ENCODE data around the gene HDGFL3.

Gene HDGFL3

DNA sequence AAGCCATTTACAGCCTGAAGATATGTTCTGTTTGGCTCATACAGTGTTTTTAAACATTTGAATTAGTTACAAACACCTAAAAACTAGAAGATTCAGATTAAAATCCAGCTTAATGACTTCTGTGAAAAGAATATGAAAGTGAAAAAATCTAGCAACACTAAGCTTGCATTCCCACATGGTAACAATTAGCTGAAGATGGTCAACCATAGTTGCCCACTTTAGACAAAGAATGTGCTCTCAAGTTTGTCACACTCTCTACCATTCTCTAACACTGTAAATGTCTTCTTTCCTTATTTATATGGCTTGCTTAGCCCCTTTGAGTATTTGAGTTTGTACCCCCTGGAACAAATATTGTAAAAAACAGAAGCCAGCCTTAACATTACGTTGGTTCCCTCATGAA is 32.7 kb downstream of the HDGFL3 start:
- Histone ChIP-seq H3K36me3 (ENCODE audit: control insufficient read depth in 2 of 2, insufficient read depth in 1 of 2, low read length in 2 of 2) (no peaks in the 10 kb centered on the region; a peak in 1 of 3 replicates), H3K27ac (ENCODE audit: extremely low read depth, low read depth, low read length) (no peak overlapping the region), H3K4me3 (ENCODE audit: low read depth, low read length) (no peak overlapping the region), H3K4me1 (ENCODE audit: control insufficient read depth, insufficient read depth, low read length) (no peaks in the 10 kb centered on the region; the same call in 1 of the 2 replicates), H3K9me3 (ENCODE audit: control insufficient read depth, insufficient read depth, low read depth, low read length) (no peaks in the 10 kb centered on the region)
- ChIA-PET POLR2A (no interaction called here), CTCF (interaction anchor here (0.7 kb wide), 1 partner anchor 124 kb away, joined by 3 read pairs; no protein-coding TSS in a partner anchor)
- TF ChIP-seq ZNF157 (tag by site-specific recombination; IDR thresholded peaks at IDR 0.05), result no peak
- TF ChIP-seq, protein P1, sequence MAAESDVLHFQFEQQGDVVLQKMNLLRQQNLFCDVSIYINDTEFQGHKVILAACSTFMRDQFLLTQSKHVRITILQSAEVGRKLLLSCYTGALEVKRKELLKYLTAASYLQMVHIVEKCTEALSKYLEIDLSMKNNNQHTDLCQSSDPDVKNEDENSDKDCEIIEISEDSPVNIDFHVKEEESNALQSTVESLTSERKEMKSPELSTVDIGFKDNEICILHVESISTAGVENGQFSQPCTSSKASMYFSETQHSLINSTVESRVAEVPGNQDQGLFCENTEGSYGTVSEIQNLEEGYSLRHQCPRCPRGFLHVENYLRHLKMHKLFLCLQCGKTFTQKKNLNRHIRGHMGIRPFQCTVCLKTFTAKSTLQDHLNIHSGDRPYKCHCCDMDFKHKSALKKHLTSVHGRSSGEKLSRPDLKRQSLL (tag by site-specific recombination; IDR thresholded peaks at IDR 0.05), result no peak
- TF ChIP-seq MYNN (tag by site-specific recombination; IDR thresholded peaks at IDR 0.05; ENCODE audit: borderline replicate concordance), result no peak
- TF ChIP-seq, protein P2, sequence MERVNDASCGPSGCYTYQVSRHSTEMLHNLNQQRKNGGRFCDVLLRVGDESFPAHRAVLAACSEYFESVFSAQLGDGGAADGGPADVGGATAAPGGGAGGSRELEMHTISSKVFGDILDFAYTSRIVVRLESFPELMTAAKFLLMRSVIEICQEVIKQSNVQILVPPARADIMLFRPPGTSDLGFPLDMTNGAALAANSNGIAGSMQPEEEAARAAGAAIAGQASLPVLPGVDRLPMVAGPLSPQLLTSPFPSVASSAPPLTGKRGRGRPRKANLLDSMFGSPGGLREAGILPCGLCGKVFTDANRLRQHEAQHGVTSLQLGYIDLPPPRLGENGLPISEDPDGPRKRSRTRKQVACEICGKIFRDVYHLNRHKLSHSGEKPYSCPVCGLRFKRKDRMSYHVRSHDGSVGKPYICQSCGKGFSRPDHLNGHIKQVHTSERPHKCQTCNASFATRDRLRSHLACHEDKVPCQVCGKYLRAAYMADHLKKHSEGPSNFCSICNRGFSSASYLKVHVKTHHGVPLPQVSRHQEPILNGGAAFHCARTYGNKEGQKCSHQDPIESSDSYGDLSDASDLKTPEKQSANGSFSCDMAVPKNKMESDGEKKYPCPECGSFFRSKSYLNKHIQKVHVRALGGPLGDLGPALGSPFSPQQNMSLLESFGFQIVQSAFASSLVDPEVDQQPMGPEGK (tag by site-specific recombination; IDR thresholded peaks at IDR 0.05), result no peak
- TF ChIP-seq ZNF560 (tag by site-specific recombination; IDR thresholded peaks at IDR 0.05; ENCODE audit: borderline replicate concordance), result no peak
- TF ChIP-seq ZNF555 (tag by site-specific recombination; conservative IDR thresholded peaks at IDR 0.05), result no peak
- no peak for TF ChIP-seq GLI4 (tag by site-specific recombination; IDR thresholded peaks at IDR 0.05)
- no peak for TF ChIP-seq SETDB1 (IDR thresholded peaks at IDR 0.05; ENCODE audit: insufficient read length, low read length)
- TF ChIP-seq, protein P3, sequence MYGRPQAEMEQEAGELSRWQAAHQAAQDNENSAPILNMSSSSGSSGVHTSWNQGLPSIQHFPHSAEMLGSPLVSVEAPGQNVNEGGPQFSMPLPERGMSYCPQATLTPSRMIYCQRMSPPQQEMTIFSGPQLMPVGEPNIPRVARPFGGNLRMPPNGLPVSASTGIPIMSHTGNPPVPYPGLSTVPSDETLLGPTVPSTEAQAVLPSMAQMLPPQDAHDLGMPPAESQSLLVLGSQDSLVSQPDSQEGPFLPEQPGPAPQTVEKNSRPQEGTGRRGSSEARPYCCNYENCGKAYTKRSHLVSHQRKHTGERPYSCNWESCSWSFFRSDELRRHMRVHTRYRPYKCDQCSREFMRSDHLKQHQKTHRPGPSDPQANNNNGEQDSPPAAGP (tag by site-specific recombination; IDR thresholded peaks at IDR 0.05), result no peak
- TF ChIP-seq ZNF571 (tag by site-specific recombination; IDR thresholded peaks at IDR 0.05), result no peak
- no peak for TF ChIP-seq ZNF621 (tag by site-specific recombination; IDR thresholded peaks at IDR 0.05)
- TF ChIP-seq ZNF138 (tag by site-specific recombination; IDR thresholded peaks at IDR 0.05; ENCODE audit: borderline replicate concordance), result no peak
- TF ChIP-seq HOXA7 (CRISPR knock-in tag; IDR thresholded peaks at IDR 0.05; ENCODE audit: borderline replicate concordance), result no peak
- no peak for TF ChIP-seq ZNF274 (IDR thresholded peaks at IDR 0.05; ENCODE audit: low read length)
- no peak for TF ChIP-seq ZNF274 (tag by site-specific recombination; IDR thresholded peaks at IDR 0.05; ENCODE audit: borderline replicate concordance)
- TF ChIP-seq ZNF175 (tag by site-specific recombination; IDR thresholded peaks at IDR 0.05), result no peak
- TF ChIP-seq, protein P4, sequence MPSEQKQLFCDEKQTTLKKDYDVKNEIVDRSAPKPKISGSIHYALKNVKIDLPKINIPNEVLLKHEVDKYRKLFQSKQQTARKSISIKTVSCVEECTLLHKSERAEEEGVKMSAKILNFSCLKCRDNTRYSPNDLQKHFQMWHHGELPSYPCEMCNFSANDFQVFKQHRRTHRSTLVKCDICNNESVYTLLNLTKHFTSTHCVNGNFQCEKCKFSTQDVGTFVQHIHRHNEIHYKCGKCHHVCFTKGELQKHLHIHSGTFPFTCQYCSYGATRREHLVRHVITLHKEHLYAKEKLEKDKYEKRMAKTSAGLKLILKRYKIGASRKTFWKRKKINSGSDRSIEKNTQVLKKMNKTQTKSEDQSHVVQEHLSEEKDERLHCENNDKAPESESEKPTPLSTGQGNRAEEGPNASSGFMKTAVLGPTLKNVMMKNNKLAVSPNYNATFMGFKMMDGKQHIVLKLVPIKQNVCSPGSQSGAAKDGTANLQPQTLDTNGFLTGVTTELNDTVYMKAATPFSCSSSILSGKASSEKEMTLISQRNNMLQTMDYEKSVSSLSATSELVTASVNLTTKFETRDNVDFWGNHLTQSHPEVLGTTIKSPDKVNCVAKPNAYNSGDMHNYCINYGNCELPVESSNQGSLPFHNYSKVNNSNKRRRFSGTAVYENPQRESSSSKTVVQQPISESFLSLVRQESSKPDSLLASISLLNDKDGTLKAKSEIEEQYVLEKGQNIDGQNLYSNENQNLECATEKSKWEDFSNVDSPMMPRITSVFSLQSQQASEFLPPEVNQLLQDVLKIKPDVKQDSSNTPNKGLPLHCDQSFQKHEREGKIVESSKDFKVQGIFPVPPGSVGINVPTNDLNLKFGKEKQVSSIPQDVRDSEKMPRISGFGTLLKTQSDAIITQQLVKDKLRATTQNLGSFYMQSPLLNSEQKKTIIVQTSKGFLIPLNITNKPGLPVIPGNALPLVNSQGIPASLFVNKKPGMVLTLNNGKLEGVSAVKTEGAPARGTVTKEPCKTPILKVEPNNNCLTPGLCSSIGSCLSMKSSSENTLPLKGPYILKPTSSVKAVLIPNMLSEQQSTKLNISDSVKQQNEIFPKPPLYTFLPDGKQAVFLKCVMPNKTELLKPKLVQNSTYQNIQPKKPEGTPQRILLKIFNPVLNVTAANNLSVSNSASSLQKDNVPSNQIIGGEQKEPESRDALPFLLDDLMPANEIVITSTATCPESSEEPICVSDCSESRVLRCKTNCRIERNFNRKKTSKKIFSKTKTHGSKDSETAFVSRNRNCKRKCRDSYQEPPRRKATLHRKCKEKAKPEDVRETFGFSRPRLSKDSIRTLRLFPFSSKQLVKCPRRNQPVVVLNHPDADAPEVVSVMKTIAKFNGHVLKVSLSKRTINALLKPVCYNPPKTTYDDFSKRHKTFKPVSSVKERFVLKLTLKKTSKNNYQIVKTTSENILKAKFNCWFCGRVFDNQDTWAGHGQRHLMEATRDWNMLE (tag by site-specific recombination; conservative IDR thresholded peaks at IDR 0.05; ENCODE audit: low read depth), result no peak
